ENCODE measurements around the gene PSEN2.

Gene PSEN2

DNA sequence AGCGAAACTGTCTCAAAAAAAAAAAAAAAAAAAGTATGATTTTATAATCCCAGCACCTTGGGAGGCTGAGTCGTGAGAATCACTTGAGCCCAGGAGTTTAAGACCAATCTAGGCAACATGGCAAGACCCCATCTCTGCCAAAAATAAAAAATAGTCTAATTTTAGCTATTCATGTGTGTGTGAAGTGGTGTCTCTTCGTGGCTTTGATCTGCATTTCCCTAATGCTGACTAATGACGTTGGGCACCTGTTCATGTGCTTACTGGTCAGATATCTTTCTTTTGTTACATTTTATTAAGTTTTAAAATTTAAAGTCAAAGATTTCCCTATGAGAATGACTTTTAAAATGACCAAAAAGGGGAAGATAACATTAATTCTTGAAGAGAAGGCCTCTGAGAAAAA lies 31.0 kb downstream of the PSEN2 start:
- Histone ChIP-seq H3K4me3 (ENCODE audit: low read depth, low read length, poor library complexity, severe bottlenecking) (no peak overlapping the region), H3K9me3 (ENCODE audit: low read length) (no peaks in the 10 kb centered on the region), H4K20me1 (ENCODE audit: insufficient read depth, low read length) (no peaks in the 10 kb centered on the region), H3K9me2 (ENCODE audit: low read depth, low read length) (no peaks in the 10 kb centered on the region), H2AFZ (ENCODE audit: low read length) (no peak overlapping the region), H3K36me3 (ENCODE audit: insufficient read depth, low read length) (no peaks in the 10 kb centered on the region), H3K27ac (ENCODE audit: low read depth, low read length, poor library complexity, severe bottlenecking) (no peak overlapping the region), H3F3A (ENCODE audit: insufficient read depth, low read length) (no peaks in the 10 kb centered on the region), H3K27me3 (ENCODE audit: insufficient read depth, low read length) (no peaks in the 10 kb centered on the region), H3K79me2 (ENCODE audit: insufficient read depth, low read length) (no peaks in the 10 kb centered on the region), H3K4me2 (ENCODE audit: low read length) (no peak overlapping the region), H3K9ac (ENCODE audit: low read length) (no peak overlapping the region), H3K4me1 (ENCODE audit: insufficient read depth, low read length, severe bottlenecking) (no peaks in the 10 kb centered on the region)
- TF ChIP-seq, protein P1, sequence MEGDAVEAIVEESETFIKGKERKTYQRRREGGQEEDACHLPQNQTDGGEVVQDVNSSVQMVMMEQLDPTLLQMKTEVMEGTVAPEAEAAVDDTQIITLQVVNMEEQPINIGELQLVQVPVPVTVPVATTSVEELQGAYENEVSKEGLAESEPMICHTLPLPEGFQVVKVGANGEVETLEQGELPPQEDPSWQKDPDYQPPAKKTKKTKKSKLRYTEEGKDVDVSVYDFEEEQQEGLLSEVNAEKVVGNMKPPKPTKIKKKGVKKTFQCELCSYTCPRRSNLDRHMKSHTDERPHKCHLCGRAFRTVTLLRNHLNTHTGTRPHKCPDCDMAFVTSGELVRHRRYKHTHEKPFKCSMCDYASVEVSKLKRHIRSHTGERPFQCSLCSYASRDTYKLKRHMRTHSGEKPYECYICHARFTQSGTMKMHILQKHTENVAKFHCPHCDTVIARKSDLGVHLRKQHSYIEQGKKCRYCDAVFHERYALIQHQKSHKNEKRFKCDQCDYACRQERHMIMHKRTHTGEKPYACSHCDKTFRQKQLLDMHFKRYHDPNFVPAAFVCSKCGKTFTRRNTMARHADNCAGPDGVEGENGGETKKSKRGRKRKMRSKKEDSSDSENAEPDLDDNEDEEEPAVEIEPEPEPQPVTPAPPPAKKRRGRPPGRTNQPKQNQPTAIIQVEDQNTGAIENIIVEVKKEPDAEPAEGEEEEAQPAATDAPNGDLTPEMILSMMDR (IDR thresholded peaks at IDR 0.05; ENCODE audit: low read length), result no peak
- TF ChIP-seq EZH2 (IDR thresholded peaks at IDR 0.05; ENCODE audit: borderline replicate concordance, low read length), result no peak

DNA sequence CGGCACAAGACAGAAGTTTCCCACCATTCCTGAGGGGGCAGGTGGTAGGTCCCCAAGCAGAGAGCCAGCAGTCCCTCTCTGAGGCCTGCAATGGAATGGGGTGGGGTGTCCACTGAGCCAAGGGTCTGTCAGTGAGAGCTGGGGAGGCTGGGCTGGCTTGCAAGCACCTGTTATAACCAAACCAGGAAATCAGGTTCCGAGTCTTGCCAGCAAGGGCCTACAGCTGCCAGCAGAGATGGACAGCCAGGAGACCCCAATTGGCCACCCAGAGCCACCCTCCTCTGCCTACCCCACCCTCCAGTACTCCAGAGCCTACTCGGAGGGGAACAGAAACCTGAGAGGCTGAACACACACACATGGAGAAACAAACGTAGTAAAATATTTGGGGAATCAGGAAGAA lies 32.2 kb downstream of the PSEN2 start:
- Histone ChIP-seq H3K4me3 (ENCODE audit: low read depth, low read length, poor library complexity, severe bottlenecking) (no peak overlapping the region), H3K9me2 (ENCODE audit: low read depth, low read length) (no peaks in the 10 kb centered on the region), H3K9me3 (ENCODE audit: low read length) (no peaks in the 10 kb centered on the region), H3K36me3 (ENCODE audit: insufficient read depth, low read length) (no peaks in the 10 kb centered on the region), H3K79me2 (ENCODE audit: insufficient read depth, low read length) (no peaks in the 10 kb centered on the region), H3K27ac (ENCODE audit: low read depth, low read length, poor library complexity, severe bottlenecking) (no peak overlapping the region), H3K4me1 (ENCODE audit: insufficient read depth, low read length, severe bottlenecking) (no peaks in the 10 kb centered on the region), H3F3A (ENCODE audit: insufficient read depth, low read length) (no peaks in the 10 kb centered on the region), H3K27me3 (ENCODE audit: insufficient read depth, low read length) (no peaks in the 10 kb centered on the region), H2AFZ (ENCODE audit: low read length) (no peak overlapping the region), H4K20me1 (ENCODE audit: insufficient read depth, low read length) (no peaks in the 10 kb centered on the region), H3K9ac (ENCODE audit: low read length) (no peak overlapping the region), H3K4me2 (ENCODE audit: low read length) (no peak overlapping the region)
- TF ChIP-seq, protein P1 (IDR thresholded peaks at IDR 0.05; ENCODE audit: low read length), result no peak
- TF ChIP-seq EZH2 (IDR thresholded peaks at IDR 0.05; ENCODE audit: borderline replicate concordance, low read length), result no peak

GRCh38 chr1:226903819-226904716 lies 33.7 kb downstream of the PSEN2 start:
- H3F3A ChIP-seq (ENCODE audit: insufficient read depth, low read length), result no peaks in the 10 kb centered on the region
- H3K36me3 ChIP-seq (ENCODE audit: insufficient read depth, low read length), result no peaks in the 10 kb centered on the region
- H4K20me1 ChIP-seq (ENCODE audit: insufficient read depth, low read length), result no peaks in the 10 kb centered on the region
- H3K27ac ChIP-seq (ENCODE audit: low read depth, low read length, poor library complexity, severe bottlenecking), result no peak overlapping the region
- H3K4me3 ChIP-seq (ENCODE audit: low read depth, low read length, poor library complexity, severe bottlenecking), result no peak overlapping the region
- H3K9ac ChIP-seq (ENCODE audit: low read length), result no peak overlapping the region
- TF ChIP-seq EZH2 (IDR thresholded peaks at IDR 0.05; ENCODE audit: borderline replicate concordance, low read length), result no peak
- TF ChIP-seq, protein P1 (IDR thresholded peaks at IDR 0.05; ENCODE audit: low read length), result no peak
- no peaks in the 10 kb centered on the region for H3K27me3 ChIP-seq (ENCODE audit: insufficient read depth, low read length)
- H2AFZ ChIP-seq (ENCODE audit: low read length), result no peak overlapping the region
- H3K9me3 ChIP-seq (ENCODE audit: low read length), result no peaks in the 10 kb centered on the region
- no peak overlapping the region for H3K4me2 ChIP-seq (ENCODE audit: low read length)
- H3K4me1 ChIP-seq (ENCODE audit: insufficient read depth, low read length, severe bottlenecking), result no peaks in the 10 kb centered on the region
- H3K79me2 ChIP-seq (ENCODE audit: insufficient read depth, low read length), result no peaks in the 10 kb centered on the region
- no peaks in the 10 kb centered on the region for H3K9me2 ChIP-seq (ENCODE audit: low read depth, low read length)
